ENCODE results near the gene MRPL52.

GRCh38 chr14:22850944-22851764, 21.5 kb downstream of the MRPL52 start:
- no peak for TF ChIP-seq CTCF (IDR thresholded peaks at IDR 0.05)
- no peak for TF ChIP-seq POLR2A (IDR thresholded peaks at IDR 0.05)

All from Peyer's patch (tissue), 4 donors.